HepG2 (cell line): ENCODE data around the gene CCDC57. TPM values are rescaled to one million over a fixed set of nuclear protein-coding genes. Genes with fewer than 3 reads are reported as not detected.

Experiments
- HIC2 ChIP-seq: sonication (generic); formaldehyde crosslinking; IDR thresholded peaks from 2 replicates; pipeline ENCODE4 v1.9.0; 2022; ENCODE audit warnings: low read depth, missing genetic modification reagents
- HMGXB3 ChIP-seq: sonication (generic); formaldehyde crosslinking; IDR thresholded peaks from 2 replicates; pipeline ENCODE4 v1.4.0; 2020; ENCODE audit warnings: missing genetic modification reagents, borderline replicate concordance
- HOXA3 ChIP-seq: sonication (generic); formaldehyde crosslinking; IDR thresholded peaks from 2 replicates; pipeline ENCODE4 v1.5.0; 2020; ENCODE audit warnings: missing genetic modification reagents
- KLF16 ChIP-seq, 2 experiments: sonication (generic) in 1 of 2; formaldehyde crosslinking in 1 of 2; IDR thresholded peaks; 2 replicates each; pipeline versions ENCODE4 v1.6.1 to v1.8.0; 2016 to 2023; ENCODE audit warnings: missing genetic modification reagents in 2 of 2, missing compliant biosample characterization in 1 of 2
- NCOR1 ChIP-seq: fragments of 200-600 bp; sonication (generic); IDR thresholded peaks from 2 replicates; pipeline ENCODE4 v1.7.0; 2017; ENCODE audit warnings: antibody characterized with exemption, low read length, borderline replicate concordance
- RNF219 ChIP-seq: sonication (generic); formaldehyde crosslinking; IDR thresholded peaks from 2 replicates; pipeline ENCODE4 v1.5.0; 2020; ENCODE audit warnings: mild to moderate bottlenecking, missing genetic modification reagents
- TERF1 ChIP-seq: sonication (generic); formaldehyde crosslinking; IDR thresholded peaks from 2 replicates; pipeline ENCODE4 v1.8.0; 2022; ENCODE audit warnings: mild to moderate bottlenecking, missing genetic modification reagents, moderate library complexity
- TRAFD1 ChIP-seq: sonication (generic); formaldehyde crosslinking; IDR thresholded peaks from 2 replicates; pipeline ENCODE4 v1.5.1; 2020; ENCODE audit warnings: missing genetic modification reagents, mild to moderate bottlenecking, borderline replicate concordance
- ZBTB3 ChIP-seq: sonication (generic); formaldehyde crosslinking; IDR thresholded peaks from 2 replicates; pipeline ENCODE4 v1.4.0; 2020; ENCODE audit warnings: low read depth, mild to moderate bottlenecking, moderate library complexity, missing genetic modification reagents, borderline replicate concordance
- ZBTB39 ChIP-seq: sonication (generic); formaldehyde crosslinking; IDR thresholded peaks from 2 replicates; pipeline ENCODE4 v1.5.0; 2020; ENCODE audit warnings: missing genetic modification reagents
- ZNF124 ChIP-seq: sonication (generic); formaldehyde crosslinking; IDR thresholded peaks from 2 replicates; pipeline ENCODE4 v1.4.0; 2020; ENCODE audit warnings: missing genetic modification reagents
- ZNF20 ChIP-seq: sonication (generic); formaldehyde crosslinking; IDR thresholded peaks from 2 replicates; pipeline ENCODE4 v1.4.0; 2020; ENCODE audit warnings: mild to moderate bottlenecking, moderate library complexity, missing genetic modification reagents
- ZNF317 ChIP-seq: sonication (generic); formaldehyde crosslinking; IDR thresholded peaks from 2 replicates; pipeline ENCODE4 v1.5.0; 2020; ENCODE audit warnings: mild to moderate bottlenecking, missing genetic modification reagents
- polyA plus RNA-seq, 8 experiments: library from polyadenylated mRNA; depleted of rRNA in 3 of 8; stranded (reverse) in 7 of 8; unstranded in 1 of 8; fragments of >200 nt; fragmentation: Illumina TruSeq in 4 of 8; extraction: Trizol in 4 of 8; gene quantifications; 2 replicates each; pipeline versions ENCODE4 v1.2.1 to v1.2.3, GENCODE V29; 2011 to 2016; ENCODE audit warnings: low read depth in 4 of 8, missing spikeins in 1 of 8, mixed read lengths in 1 of 8; ENCODE audit not compliant: insufficient read depth in 1 of 8
- total RNA-seq, 5 experiments: library from RNA; depleted of rRNA; stranded (reverse); fragments of >200 nt; fragmentation: Illumina TruSeq; extraction: Trizol; gene quantifications; 2 replicates each; pipeline ENCODE4 v1.2.3, GENCODE V29; 2016; ENCODE audit warnings: low read depth in 1 of 5

CCDC57 gene
- total and polyA plus RNA-seq, 2 of the 13 experiments (the other 11 are each of a cell fraction or from before 2014, with no cell fraction given) = 59.3 to 59.9 TPM

- TF ChIP-seq TERF1 (CRISPR knock-in tag) = no peak
- TF ChIP-seq HOXA3 (CRISPR knock-in tag) = peak; percentile 78
- no peak; the same call in 1 of the 2 replicates for TF ChIP-seq ZNF20 (CRISPR knock-in tag)
- TF ChIP-seq HIC2 (CRISPR knock-in tag) = peak; percentile 98
- TF ChIP-seq ZBTB39 (CRISPR knock-in tag) = no peak; the same call in 1 of the 2 replicates
- TF ChIP-seq TRAFD1 (CRISPR knock-in tag) = 0 out of 2 replicates have a peak, but pooled peaks have one; percentile 14
- 0 out of 2 replicates have a peak, but pooled peaks have one; percentile 32 for TF ChIP-seq NCOR1
- peak; percentile 67 for TF ChIP-seq ZNF317 (CRISPR knock-in tag)
- TF ChIP-seq KLF16 (CRISPR knock-in tag; IDR thresholded peaks at IDR 0.05) = no peak
- TF ChIP-seq ZBTB3 (CRISPR knock-in tag) = no peak; the same call in 1 of the 2 replicates
- peak; percentile 43; the same call in 1 of the 2 replicates for TF ChIP-seq HMGXB3 (CRISPR knock-in tag)
- TF ChIP-seq RNF219 (CRISPR knock-in tag) = no peak
- peak; percentile 70; the same call in 1 of the 2 replicates for TF ChIP-seq ZNF124
Measured at GRCh38 chr17:82241183-82241925, 28.7 kb upstream of the CCDC57 start (continued).
